SK-N-SH (cell line): ENCODE measurements around the gene FMNL2. TPM values are rescaled to one million over a fixed set of nuclear protein-coding genes. Genes with fewer than 3 reads are reported as not detected.

ENCODE experiments used
- CTCF ChIA-PET: fragments of 300-600, 350-600 bp; formaldehyde crosslinking; extraction: SDS; loops from one replicate; lab custom pipeline; 2021; lab: Yijun Ruan, JAX
- POLR2A ChIA-PET: fragments of 350-600 bp; sonication (Branson Sonifier 250); formaldehyde crosslinking; extraction: SDS; loops from one replicate; lab custom pipeline; 2020; ENCODE audit warnings: antibody characterized with exemption, inconsistent platforms; lab: Yijun Ruan, JAX
- DNase-seq: peaks from one replicate; pipeline ENCODE4 v3.0.0; 2012
- H2AFZ ChIP-seq: fragments of 200-600 bp; sonication (generic); 2 replicates; pipeline ENCODE4 v1.8.1; 2016; ENCODE audit warnings: antibody characterized with exemption, mild to moderate bottlenecking, low read depth
- H3F3A ChIP-seq: fragments of 200-600 bp; sonication (generic); replicated peaks from 2 replicates; pipeline ENCODE3; 2016; ENCODE audit warnings: antibody characterized with exemption, mild to moderate bottlenecking; ENCODE audit not compliant: insufficient read depth
- H3K27ac ChIP-seq, 2 experiments: fragments of 200-500 bp in 1 of 2; fragments of 200-600 bp in 1 of 2; sonication (Bioruptor generic) in 1 of 2; sonication (generic), shearing (Covaris generic) in 1 of 2; 2 replicates each; pipeline versions ENCODE4 v1.5.1 to v1.6.1; 2014 to 2016; ENCODE audit warnings: low read depth in 2 of 2, inconsistent platforms in 1 of 2, low read length in 1 of 2, mild to moderate bottlenecking in 1 of 2, mixed read lengths in 1 of 2
- H3K27me3 ChIP-seq: fragments of 200-600 bp; sonication (generic), shearing (Covaris generic); 2 replicates; pipeline ENCODE4 v1.6.1; 2016; ENCODE audit warnings: mixed run types; ENCODE audit not compliant: insufficient read depth
- H3K36me3 ChIP-seq, 2 experiments: fragments of 200-500 bp in 1 of 2; fragments of 200-600 bp in 1 of 2; sonication (Bioruptor generic) in 1 of 2; sonication (generic) in 1 of 2; replicated peaks in 1 of 2; 2 replicates each; pipeline versions ENCODE3 to v1.5.1; 2014 to 2016; ENCODE audit warnings: low read length in 1 of 2, mild to moderate bottlenecking in 1 of 2; ENCODE audit not compliant: insufficient read depth in 2 of 2, control insufficient read depth in 1 of 2
- H3K4me1 ChIP-seq, 2 experiments: fragments of 200-500 bp in 1 of 2; fragments of 200-600 bp in 1 of 2; sonication (Bioruptor generic) in 1 of 2; sonication (generic), shearing (Covaris generic) in 1 of 2; 2 replicates each; pipeline versions ENCODE4 v1.5.1 to v1.6.1; 2014 to 2016; ENCODE audit warnings: low read depth in 1 of 2, low read length in 1 of 2, mixed run types in 1 of 2; ENCODE audit not compliant: insufficient read depth in 2 of 2, control insufficient read depth in 1 of 2
- H3K4me2 ChIP-seq: fragments of 200-600 bp; sonication (generic), shearing (Covaris generic); 2 replicates; pipeline ENCODE4 v1.6.1; 2017; ENCODE audit warnings: mixed run types
- H3K4me3 ChIP-seq, 2 experiments: fragments of 200-500 bp in 1 of 2; fragments of 200-600 bp in 1 of 2; sonication (Bioruptor generic) in 1 of 2; sonication (generic), shearing (Covaris generic) in 1 of 2; 2 replicates each; pipeline versions ENCODE4 v1.5.1 to v1.8.1; 2014 to 2016; ENCODE audit warnings: low read depth in 2 of 2, inconsistent platforms in 1 of 2, low read length in 1 of 2, mild to moderate bottlenecking in 1 of 2, mixed read lengths in 1 of 2, moderate library complexity in 1 of 2
- H3K79me2 ChIP-seq: fragments of 200-600 bp; sonication (generic); 2 replicates; pipeline ENCODE4 v1.8.1; 2017; ENCODE audit warnings: mild to moderate bottlenecking; ENCODE audit not compliant: insufficient read depth
- H3K9ac ChIP-seq: fragments of 200-600 bp; sonication (generic); 2 replicates; pipeline ENCODE4 v1.6.1; 2017; ENCODE audit warnings: mixed run types
- H3K9me2 ChIP-seq: fragments of 200-600 bp; sonication (generic); 2 replicates; pipeline ENCODE4 v1.6.1; 2017; ENCODE audit warnings: mixed run types
- H3K9me3 ChIP-seq: fragments of 200-600 bp; sonication (generic); 2 replicates; pipeline ENCODE4 v1.6.1; 2017; ENCODE audit warnings: mixed run types, mild to moderate bottlenecking, moderate library complexity
- H4K20me1 ChIP-seq: fragments of 200-600 bp; sonication (generic); 2 replicates; pipeline ENCODE4 v1.6.1; 2017; ENCODE audit warnings: mild to moderate bottlenecking, mixed run types; ENCODE audit not compliant: insufficient read depth
- CHD2 ChIP-seq: fragments of 150-350 bp; IDR thresholded peaks from 2 replicates; pipeline ENCODE4 v1.6.1; 2018; ENCODE audit warnings: low read length; ENCODE audit not compliant: partially characterized antibody
- EP300 ChIP-seq, 2 experiments: IDR thresholded peaks; 2 replicates each; pipeline versions ENCODE4 v1.4.0 to v1.6.1; 2012; ENCODE audit warnings: borderline replicate concordance in 1 of 2, low read depth in 1 of 2, low read length in 1 of 2
- FOSL2 ChIP-seq: IDR thresholded peaks from 2 replicates; pipeline ENCODE4 v1.4.0; 2012; ENCODE audit warnings: low read depth, mild to moderate bottlenecking, moderate library complexity, borderline replicate concordance
- FOXJ3 ChIP-seq: sonication (generic); formaldehyde crosslinking; IDR thresholded peaks from 2 replicates; pipeline ENCODE4 v1.5.1; 2020; ENCODE audit warnings: mild to moderate bottlenecking, missing genetic modification reagents
- JUND ChIP-seq: IDR thresholded peaks from 2 replicates; pipeline ENCODE4 v1.4.0; 2012
- MEF2A ChIP-seq: IDR thresholded peaks from 2 replicates; pipeline ENCODE4 v1.4.0; 2012; ENCODE audit warnings: low read depth, borderline replicate concordance
- NFIC ChIP-seq: IDR thresholded peaks from 2 replicates; pipeline ENCODE4 v1.4.0; 2012; ENCODE audit warnings: borderline replicate concordance
- NRF1 ChIP-seq: IDR thresholded peaks from 2 replicates; pipeline ENCODE4 v1.6.1; 2012; ENCODE audit warnings: low read depth, mild to moderate bottlenecking, low read length
- POLR2AphosphoS5 ChIP-seq: IDR thresholded peaks from 2 replicates; pipeline ENCODE4 v1.6.1; 2012; ENCODE audit warnings: low read depth, low read length
- SMC3 ChIP-seq: IDR thresholded peaks from 2 replicates; pipeline ENCODE4 v1.6.1; 2012; ENCODE audit warnings: low read depth, low read length, improper control_type of control experiment
- TAF1 ChIP-seq: IDR thresholded peaks from 2 replicates; pipeline ENCODE4 v1.6.1; 2012; ENCODE audit warnings: low read depth, mild to moderate bottlenecking, low read length, moderate library complexity, borderline replicate concordance
- TCF12 ChIP-seq: IDR thresholded peaks from 2 replicates; pipeline ENCODE4 v1.4.0; 2012
- YY1 ChIP-seq: IDR thresholded peaks from 2 replicates; pipeline ENCODE4 v1.4.0; 2012; ENCODE audit warnings: low read depth, mild to moderate bottlenecking
- WGBS: methylation state at CpG from one replicate; pipeline ENCODE4 v1.1.6; 2017; ENCODE audit warnings: low lambda C conversion rate; 5-methylcytosine and 5-hydroxymethylcytosine counted together
- polyA plus RNA-seq, 3 experiments: library from polyadenylated mRNA; depleted of rRNA; stranded (reverse); fragments of >200 nt; gene quantifications; 2 replicates each; pipeline ENCODE4 v1.2.3, GENCODE V29; 2012
- TF ChIP-seq, protein P1 (sequence below): IDR thresholded peaks from 2 replicates; pipeline ENCODE4; 2012
- TF ChIP-seq, protein P2 (sequence below): IDR thresholded peaks from 2 replicates; pipeline ENCODE4 v1.4.0; 2012; ENCODE audit warnings: low read depth, borderline replicate concordance

FMNL2 gene
- polyA plus RNA-seq, 1 of the 3 experiments (the other 2 are of a cell fraction) = 14.5 TPM

DNA sequence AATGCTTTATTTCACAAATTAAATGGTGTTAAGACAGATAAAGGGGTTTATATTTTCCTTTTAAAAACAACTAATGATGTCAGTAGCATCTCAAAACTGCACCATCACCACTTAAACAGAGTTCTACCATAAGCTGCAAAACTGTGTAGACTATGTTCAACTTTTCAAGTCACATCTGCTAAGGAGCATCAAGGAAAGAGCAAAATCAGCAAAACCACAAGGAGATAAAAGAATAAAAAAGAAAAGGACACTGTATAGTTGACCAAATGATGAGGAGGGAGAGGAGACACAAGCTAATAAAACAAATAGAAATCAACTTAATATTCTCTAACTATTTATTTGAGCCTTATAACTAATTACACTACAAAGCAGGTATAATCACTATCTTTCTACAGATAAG is 348.4 kb downstream of the FMNL2 start (continued):
- TF ChIP-seq, protein P1, sequence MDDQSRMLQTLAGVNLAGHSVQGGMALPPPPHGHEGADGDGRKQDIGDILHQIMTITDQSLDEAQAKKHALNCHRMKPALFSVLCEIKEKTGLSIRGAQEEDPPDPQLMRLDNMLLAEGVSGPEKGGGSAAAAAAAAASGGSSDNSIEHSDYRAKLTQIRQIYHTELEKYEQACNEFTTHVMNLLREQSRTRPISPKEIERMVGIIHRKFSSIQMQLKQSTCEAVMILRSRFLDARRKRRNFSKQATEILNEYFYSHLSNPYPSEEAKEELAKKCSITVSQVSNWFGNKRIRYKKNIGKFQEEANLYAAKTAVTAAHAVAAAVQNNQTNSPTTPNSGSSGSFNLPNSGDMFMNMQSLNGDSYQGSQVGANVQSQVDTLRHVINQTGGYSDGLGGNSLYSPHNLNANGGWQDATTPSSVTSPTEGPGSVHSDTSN = no peak
- TF ChIP-seq EP300 (IDR thresholded peaks at IDR 0.05; ENCODE audit: borderline replicate concordance in 1 of 2, low read depth in 1 of 2, low read length in 1 of 2) (no peak), JUND (no peak), CHD2 (no peak)
- TF ChIP-seq, protein P2, sequence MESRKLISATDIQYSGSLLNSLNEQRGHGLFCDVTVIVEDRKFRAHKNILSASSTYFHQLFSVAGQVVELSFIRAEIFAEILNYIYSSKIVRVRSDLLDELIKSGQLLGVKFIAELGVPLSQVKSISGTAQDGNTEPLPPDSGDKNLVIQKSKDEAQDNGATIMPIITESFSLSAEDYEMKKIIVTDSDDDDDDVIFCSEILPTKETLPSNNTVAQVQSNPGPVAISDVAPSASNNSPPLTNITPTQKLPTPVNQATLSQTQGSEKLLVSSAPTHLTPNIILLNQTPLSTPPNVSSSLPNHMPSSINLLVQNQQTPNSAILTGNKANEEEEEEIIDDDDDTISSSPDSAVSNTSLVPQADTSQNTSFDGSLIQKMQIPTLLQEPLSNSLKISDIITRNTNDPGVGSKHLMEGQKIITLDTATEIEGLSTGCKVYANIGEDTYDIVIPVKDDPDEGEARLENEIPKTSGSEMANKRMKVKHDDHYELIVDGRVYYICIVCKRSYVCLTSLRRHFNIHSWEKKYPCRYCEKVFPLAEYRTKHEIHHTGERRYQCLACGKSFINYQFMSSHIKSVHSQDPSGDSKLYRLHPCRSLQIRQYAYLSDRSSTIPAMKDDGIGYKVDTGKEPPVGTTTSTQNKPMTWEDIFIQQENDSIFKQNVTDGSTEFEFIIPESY = no peak

DNA sequence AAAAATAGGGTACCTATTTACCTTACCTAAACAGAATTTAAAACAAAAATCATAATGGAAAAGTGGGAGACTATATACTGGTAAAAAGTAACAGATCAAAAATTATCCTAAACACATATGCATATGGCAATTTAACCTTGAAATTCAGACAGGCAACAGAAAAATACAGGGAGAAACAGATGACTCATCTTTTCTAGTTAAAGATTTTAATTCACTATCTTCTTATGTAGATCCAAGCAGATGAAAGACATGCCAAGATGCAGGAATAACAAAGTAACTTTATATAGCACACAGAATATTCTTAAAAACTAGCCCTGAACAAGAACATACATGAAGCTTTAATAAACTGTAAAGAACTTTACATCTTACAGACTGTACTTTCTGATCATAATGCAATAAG is 351.3 kb downstream of the FMNL2 start:
- Histone ChIP-seq H3K9me2 (no peaks in the 10 kb centered on the region), H3K9me3 (no peaks in the 10 kb centered on the region), H3K9ac (no peak overlapping the region), H3F3A (no peaks in the 10 kb centered on the region), H3K4me3 (no peak overlapping the region), H3K27ac (no peak overlapping the region), H3K4me1 (peaks cover 0 to 8% of the 10 kb centered on the region in 2 experiments; a peak in 2 of 4 replicates), H4K20me1 (peaks cover 20% of the 10 kb centered on the region), H2AFZ (no peak overlapping the region), H3K4me2 (no peak overlapping the region), H3K27me3 (no peaks in the 10 kb centered on the region), H3K36me3 (peaks cover 36 to 48% of the 10 kb centered on the region in 2 experiments), H3K79me2 (peaks cover 74% of the 10 kb centered on the region)
- ChIA-PET CTCF (interaction anchor here (1.2 kb wide), 1 partner anchor 511 kb away, joined by 3 read pairs; the partner anchor contains the start of gene STAM2), POLR2A (no interaction called here)
- TF ChIP-seq FOSL2 (peak; percentile 32; the same call in 1 of the 2 replicates), NFIC (no peak)
- DNase-seq = no peak

DNA sequence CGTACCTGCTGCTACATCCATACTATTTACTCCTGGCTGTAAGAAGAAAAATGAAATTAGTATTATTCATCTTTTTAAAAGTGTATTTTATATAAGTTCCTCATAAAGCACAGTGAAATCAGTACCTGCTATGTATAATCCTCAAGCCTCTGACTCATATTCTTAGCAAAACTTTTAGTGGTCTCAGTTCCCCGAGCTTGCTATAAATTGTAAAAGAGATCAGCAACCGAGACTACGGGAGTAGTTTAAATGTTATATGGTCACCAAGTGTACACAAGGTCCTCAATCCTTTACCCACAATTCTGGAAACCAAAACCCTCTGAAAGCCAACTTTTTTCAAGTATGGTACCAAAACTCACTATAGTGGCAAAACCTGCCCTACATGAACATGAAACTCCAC is 358.1 kb downstream of the FMNL2 start:
- peaks cover 19% of the 10 kb centered on the region; the same call in 1 of the 2 replicates for H4K20me1 ChIP-seq
- TF ChIP-seq YY1 (no peak), SMC3 (no peak), FOXJ3 (no peak), TCF12 (no peak), TAF1 (no peak), MEF2A (no peak), POLR2AphosphoS5 (no peak), NRF1 (no peak)
- TF ChIP-seq, protein P2 = no peak
- TF ChIP-seq, all 33 proteins: peak for 0
- peak overlapping the region in 1 of 2 experiments; percentile 72; a peak in 1 of 4 replicates for H3K27ac ChIP-seq
- no peaks in the 10 kb centered on the region for H3K27me3 ChIP-seq
- H3F3A ChIP-seq = peaks cover 30% of the 10 kb centered on the region
- peaks cover 37 to 60% of the 10 kb centered on the region in 2 experiments for H3K36me3 ChIP-seq
- ChIA-PET POLR2A (no interaction called here), CTCF (no interaction called here)
- no peak overlapping the region for H2AFZ ChIP-seq
- no peak overlapping the region for H3K9ac ChIP-seq
- H3K4me1 ChIP-seq = peaks cover 0 to 9% of the 10 kb centered on the region in 2 experiments; a peak in 2 of 4 replicates
- peaks cover 71% of the 10 kb centered on the region for H3K79me2 ChIP-seq
- H3K9me3 ChIP-seq = no peaks in the 10 kb centered on the region
- H3K4me2 ChIP-seq = no peak overlapping the region
- no peak overlapping the region for H3K4me3 ChIP-seq
- WGBS = 94% methylated on average over 4 of the region's 4 CpGs
- H3K9me2 ChIP-seq = no peaks in the 10 kb centered on the region
- DNase-seq = no peak
